IPS-15b (cell line): Measurements from ENCODE around the gene RSKR.
A peak's percentile ranks its signal among the peaks of the same experiment; 100 is the strongest.

ENCODE experiments used
- H3K27me3 ChIP-seq: one replicate; pipeline ENCODE4 v1.6.1; 2013; ENCODE audit warnings: low read length; ENCODE audit not compliant: control insufficient read depth, insufficient read depth
- H3K36me3 ChIP-seq: one replicate; pipeline ENCODE4 v1.6.1; 2013; ENCODE audit warnings: low read length; ENCODE audit not compliant: control insufficient read depth, insufficient read depth
- H3K4me1 ChIP-seq: one replicate; pipeline ENCODE4 v1.6.1; 2013; ENCODE audit warnings: mild to moderate bottlenecking, low read length; ENCODE audit not compliant: control insufficient read depth, insufficient read depth
- H3K4me3 ChIP-seq: one replicate; pipeline ENCODE4 v1.5.1; 2013; ENCODE audit warnings: low read depth, low read length
- H3K9ac ChIP-seq: one replicate; pipeline ENCODE4 v1.6.1; 2013; ENCODE audit warnings: low read depth, mild to moderate bottlenecking, low read length
- H3K9me3 ChIP-seq: one replicate; pipeline ENCODE4 v1.6.1; 2013; ENCODE audit warnings: mild to moderate bottlenecking, low read length; ENCODE audit not compliant: control insufficient read depth, insufficient read depth

Gene RSKR

DNA sequence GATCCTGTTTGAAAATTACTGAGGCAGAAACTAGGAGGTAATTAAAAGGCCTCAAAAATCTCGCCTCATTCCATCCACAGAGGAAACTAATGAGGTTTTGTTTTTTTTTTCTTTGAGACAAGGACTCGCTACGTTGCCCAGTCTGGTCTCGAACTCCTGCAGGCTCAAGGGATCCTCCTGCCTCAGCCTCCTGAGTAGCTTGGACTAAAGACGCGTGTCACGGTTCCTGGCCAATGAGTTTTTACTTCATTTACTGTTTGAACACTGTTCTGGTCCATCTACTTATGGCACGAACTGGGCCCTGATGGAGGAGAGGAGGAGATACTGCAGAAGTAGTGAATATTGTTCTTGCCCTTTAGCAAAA lies 31.6 kb upstream of the RSKR start:
- no peaks in the 10 kb centered on the region for H3K9me3 ChIP-seq
- peaks cover 3% of the 10 kb centered on the region for H3K4me1 ChIP-seq
- H3K9ac ChIP-seq: peak overlapping the region; percentile 70
- peak overlapping the region; percentile 84 for H3K4me3 ChIP-seq
- H3K36me3 ChIP-seq: peaks cover 19% of the 10 kb centered on the region
- no peaks in the 10 kb centered on the region for H3K27me3 ChIP-seq

DNA sequence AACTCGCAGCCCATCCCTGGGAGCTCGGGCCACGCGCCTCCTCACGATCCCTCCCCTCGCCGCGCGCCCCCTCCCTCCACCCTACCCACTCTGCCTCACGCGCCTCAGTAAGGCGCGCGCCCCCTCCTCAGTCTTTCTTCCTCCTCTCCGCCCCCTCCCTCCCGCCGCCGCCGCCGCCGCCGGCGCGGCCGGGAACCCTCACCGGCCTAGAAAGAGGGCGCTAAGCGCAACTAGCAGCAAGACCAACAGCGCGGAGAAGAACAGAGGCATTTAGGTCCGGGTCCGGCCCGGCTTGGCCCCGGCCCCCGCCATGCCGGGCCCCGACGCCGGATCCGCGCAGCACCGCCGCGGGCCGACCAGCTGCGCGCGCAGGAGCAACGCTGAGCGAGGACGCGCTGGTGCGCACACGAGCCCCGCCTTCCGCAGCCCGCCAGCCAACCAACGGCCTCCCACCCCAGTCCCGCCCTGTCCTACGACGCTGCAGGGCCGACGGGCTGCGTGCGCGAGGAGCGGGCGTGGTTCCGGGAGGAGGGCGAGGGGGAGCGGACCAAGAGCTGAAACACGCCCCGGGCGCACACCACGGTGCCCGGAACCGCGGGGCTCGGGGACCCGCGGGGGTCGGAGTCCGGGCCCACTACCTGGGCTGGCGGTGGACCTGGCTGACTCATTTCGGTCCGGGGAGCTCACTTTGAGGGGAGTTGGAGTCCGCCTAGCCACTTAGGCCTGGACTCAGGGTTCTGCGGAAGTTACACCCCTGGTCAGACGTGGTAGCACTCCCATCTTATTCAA lies 31.0 kb upstream of the RSKR start, which contains the start of gene BLTP2:
Gene BLTP2 (minus strand): TSS at position 372 of the 789 bp plus-strand sequence. CDS start 102 bp downstream, at position 270.
- H3K27me3 ChIP-seq: no peaks in the 10 kb centered on the region
- H3K4me3 ChIP-seq: peak within 1 kb of the TSS; percentile 95
- no peaks in the 10 kb centered on the region for H3K9me3 ChIP-seq
- peak within 1 kb of the TSS; percentile 70 for H3K9ac ChIP-seq
- peaks cover 3% of the 10 kb centered on the region for H3K4me1 ChIP-seq
- H3K36me3 ChIP-seq: peaks cover 19% of the 10 kb centered on the region

DNA sequence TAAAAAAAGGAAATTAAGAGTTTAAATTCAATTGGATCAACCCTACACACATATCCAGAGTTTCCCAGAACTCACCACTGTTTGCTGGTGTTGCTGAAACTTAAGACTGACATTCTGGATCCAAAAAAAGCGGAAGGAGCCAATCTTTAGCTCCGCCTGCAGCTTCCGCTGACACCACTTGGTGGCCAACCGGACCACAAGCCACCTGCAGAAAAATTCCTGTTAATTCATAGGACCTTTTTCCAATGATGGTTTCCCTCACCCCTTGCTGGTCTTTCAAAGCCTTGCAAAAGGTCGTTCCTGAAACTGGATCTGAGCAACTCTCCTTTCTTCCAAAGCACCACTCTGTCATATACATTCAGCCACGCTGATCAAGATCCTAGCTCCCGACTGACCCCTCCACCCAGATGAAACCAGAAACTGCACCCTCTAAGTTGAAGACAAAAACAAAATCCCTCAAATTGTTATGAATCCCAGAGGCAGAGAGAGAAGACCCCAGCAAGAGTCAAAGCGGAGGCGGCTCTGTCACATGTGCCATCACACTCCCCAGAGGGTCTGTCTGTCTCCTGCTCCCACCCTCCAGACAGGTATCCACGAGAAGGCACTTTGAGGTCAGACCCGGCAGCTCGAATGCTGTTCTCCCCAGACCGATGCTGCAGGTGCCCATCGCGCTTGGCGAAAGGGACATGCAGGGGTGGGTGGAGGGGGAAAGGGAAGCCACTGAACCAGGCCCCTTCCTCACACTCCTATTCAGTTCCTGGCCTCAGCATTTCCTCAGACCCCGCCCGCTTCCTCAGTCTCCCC lies 30.2 kb upstream of the RSKR start:
- peak overlapping the region; percentile 67 for H3K9ac ChIP-seq
- no peaks in the 10 kb centered on the region for H3K9me3 ChIP-seq
- H3K4me3 ChIP-seq: peak overlapping the region; percentile 95
- peaks cover 26% of the 10 kb centered on the region for H3K36me3 ChIP-seq
- H3K4me1 ChIP-seq: peaks cover 3% of the 10 kb centered on the region
- H3K27me3 ChIP-seq: no peaks in the 10 kb centered on the region

DNA sequence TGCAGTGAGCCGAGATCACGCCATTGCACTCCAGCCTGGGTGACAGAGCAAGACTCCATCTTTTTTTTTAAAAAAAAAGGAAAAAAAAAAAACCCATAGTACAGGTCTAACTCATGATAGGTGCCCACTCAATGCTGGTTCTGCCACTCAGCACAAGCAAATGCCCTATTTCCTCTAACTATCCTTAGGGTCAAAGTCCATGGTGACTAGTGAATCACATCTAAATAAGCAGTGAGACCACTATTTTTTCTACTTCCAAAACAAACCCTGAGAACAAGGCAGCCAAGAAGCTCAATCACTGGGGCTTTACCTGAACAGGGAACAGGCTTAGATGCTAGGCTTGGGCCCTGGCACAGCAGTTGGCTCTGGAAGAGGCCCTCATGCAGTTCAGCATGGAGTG lies 27.6 kb upstream of the RSKR start:
- Histone ChIP-seq H3K36me3 (peaks cover 43% of the 10 kb centered on the region), H3K27me3 (no peaks in the 10 kb centered on the region), H3K4me1 (peaks cover 3% of the 10 kb centered on the region), H3K9me3 (no peaks in the 10 kb centered on the region), H3K9ac (no peak overlapping the region), H3K4me3 (no peak overlapping the region)

DNA sequence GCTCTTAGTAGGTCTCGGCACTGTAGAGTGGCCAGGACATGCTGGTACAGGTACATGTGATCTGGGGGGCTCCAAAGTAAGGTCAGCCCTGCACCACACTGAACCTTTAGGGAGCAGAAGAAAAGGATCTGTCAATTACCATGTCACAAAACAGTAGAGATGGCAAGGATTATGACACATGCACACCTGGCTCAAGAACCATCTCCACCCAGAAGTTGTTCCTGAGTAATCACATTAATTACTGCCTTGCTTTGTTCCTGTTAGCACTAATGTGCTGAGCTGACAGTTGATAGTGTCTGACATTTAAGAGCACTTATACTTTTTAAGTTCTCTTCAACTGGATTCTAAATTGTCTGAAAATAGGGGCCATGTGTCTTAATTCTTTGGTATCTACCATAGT lies 21.5 kb upstream of the RSKR start:
- H3K36me3 ChIP-seq: peaks cover 78% of the 10 kb centered on the region
- no peaks in the 10 kb centered on the region for H3K27me3 ChIP-seq
- H3K4me1 ChIP-seq: no peaks in the 10 kb centered on the region
- no peak overlapping the region for H3K9ac ChIP-seq
- H3K9me3 ChIP-seq: no peaks in the 10 kb centered on the region
- H3K4me3 ChIP-seq: no peak overlapping the region

DNA sequence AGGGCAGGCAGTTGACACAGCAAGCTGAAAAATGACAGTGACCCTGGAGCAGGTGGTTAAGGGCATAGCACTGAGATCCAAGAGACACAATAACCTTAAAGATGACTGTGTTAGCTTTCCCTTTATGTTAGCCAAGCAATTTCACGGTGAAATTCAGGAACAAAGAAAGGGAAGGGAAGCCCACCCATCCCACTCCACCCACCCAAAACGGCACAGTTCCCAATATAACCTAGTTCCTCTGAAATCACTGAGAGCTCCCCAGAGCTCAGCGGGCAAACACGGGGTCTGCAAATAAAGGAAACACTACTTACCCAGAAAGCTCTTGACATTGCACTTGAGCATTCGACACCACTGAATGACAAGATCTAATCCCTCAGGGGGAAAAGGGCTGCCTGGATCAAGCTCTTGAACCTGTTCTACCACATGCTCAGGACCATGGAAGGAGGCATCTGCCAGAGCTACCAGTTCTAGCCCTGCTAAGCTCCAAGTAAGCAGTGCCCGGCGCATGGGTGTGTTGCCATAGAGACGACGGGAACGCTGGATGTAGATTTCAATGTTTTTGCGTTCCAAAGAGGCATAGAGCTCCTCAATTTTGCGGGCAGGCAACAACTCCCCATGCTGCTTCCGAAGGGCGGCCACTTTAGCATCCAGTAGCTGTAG lies 20.4 kb upstream of the RSKR start:
- Histone ChIP-seq H3K36me3 (peaks cover 80% of the 10 kb centered on the region), H3K4me3 (no peak overlapping the region), H3K9me3 (no peaks in the 10 kb centered on the region), H3K9ac (no peak overlapping the region), H3K27me3 (no peaks in the 10 kb centered on the region), H3K4me1 (no peaks in the 10 kb centered on the region)

DNA sequence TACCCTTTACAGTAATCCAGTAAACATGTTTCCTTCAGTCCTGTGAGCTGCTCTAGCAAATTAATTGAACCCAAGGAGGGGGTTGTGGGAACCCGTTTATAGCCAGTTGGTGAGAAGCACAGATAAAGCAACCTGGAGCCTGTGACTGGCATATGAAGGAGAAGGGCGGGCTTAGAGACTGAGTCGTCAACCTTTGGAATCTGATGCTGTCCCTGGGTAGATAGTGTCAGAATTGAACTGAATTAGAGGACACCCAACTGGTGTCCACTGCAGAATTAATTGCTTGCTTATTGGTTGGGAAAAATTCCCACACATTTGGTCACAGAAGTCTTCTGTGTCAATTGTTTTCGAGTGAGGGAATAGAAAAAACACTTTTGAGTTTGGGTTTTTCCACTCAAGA lies 12.8 kb upstream of the RSKR start:
- Histone ChIP-seq H3K4me1 (no peaks in the 10 kb centered on the region), H3K4me3 (no peak overlapping the region), H3K27me3 (no peaks in the 10 kb centered on the region), H3K36me3 (peaks cover 44% of the 10 kb centered on the region), H3K9me3 (no peaks in the 10 kb centered on the region), H3K9ac (no peak overlapping the region)

DNA sequence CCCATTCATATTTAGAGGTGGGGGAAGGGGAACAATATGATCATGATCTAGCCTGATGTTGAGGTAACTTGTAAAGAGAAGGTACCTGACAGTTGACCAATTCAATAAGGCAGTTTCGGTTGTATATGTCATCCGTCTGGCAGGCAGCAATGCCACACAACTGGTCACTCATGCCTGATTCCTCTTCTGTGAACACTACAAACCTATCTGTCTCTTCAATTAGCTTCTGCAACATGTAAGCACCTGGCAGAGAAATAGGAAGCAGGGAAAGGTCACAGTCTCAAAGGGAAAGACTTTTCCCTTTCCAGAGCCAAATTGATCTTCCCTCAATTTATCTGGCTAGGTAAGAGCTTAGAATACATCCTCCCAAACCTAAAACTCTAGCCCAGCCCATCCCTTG lies 10.2 kb upstream of the RSKR start:
- Histone ChIP-seq H3K9me3 (no peaks in the 10 kb centered on the region), H3K9ac (no peak overlapping the region), H3K27me3 (no peaks in the 10 kb centered on the region), H3K4me1 (no peaks in the 10 kb centered on the region), H3K4me3 (no peak overlapping the region), H3K36me3 (peaks cover 43% of the 10 kb centered on the region)

DNA sequence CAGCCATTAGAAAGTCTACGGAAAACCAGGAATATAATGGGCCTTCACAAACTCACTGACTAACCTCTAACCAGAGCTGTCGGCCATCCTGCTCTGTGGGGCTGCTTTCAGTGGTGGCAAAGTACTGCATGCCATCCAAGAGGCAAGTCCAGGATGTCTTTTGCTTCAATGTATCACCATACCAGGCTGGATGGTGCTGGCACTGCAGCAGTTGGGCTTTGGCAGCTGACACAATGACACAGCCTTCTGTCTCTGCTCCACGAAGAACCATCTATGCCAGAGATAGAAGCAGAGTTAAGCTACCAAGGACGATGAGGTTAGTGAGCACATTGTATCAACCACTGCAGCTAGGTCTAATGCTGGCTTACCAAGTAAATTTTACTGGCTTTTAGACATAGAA lies 9.7 kb upstream of the RSKR start:
- Histone ChIP-seq H3K9ac (no peak overlapping the region), H3K9me3 (no peaks in the 10 kb centered on the region), H3K27me3 (no peaks in the 10 kb centered on the region), H3K4me3 (no peak overlapping the region), H3K4me1 (no peaks in the 10 kb centered on the region), H3K36me3 (peaks cover 48% of the 10 kb centered on the region)

DNA sequence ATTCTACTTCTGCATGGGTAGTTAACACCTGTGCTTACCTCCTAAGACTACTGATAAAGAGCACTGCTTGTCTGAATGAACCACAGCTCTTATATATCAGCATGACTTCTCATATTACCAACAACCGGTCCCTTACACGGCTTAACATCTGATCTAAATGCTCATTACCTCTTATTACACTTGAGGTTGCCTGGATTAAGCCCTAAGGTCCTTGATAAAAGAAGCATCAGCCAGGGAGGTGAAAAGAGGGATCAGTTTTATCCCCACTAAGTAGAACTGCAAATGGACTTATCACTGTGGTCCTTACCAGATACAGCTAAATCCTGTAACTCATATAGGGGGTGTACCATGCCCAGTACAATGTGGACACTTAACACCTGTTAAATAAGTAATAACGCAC lies 8.2 kb upstream of the RSKR start:
- H3K9ac ChIP-seq: no peak overlapping the region
- no peak overlapping the region for H3K4me3 ChIP-seq
- no peaks in the 10 kb centered on the region for H3K4me1 ChIP-seq
- H3K36me3 ChIP-seq: peaks cover 47% of the 10 kb centered on the region
- no peaks in the 10 kb centered on the region for H3K27me3 ChIP-seq
- no peaks in the 10 kb centered on the region for H3K9me3 ChIP-seq

DNA sequence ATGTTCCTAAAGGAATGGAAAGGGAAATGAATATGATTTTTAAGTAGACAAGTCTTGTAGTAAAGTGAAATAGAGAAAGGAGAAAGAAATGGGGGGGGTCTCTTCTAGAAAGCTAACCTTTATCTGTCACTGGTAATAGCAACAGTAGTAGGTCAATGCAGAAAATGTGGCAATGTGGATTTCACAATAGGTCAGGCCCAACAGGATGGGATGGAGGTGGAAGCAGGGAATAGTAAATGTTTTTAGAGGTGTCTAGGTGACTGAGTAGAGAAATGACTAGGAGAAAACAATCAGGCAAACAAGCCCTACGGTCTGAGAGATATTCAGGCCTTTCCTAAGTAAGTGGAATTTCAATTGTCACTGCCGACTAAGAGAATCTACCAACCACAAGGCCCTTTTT lies 6.0 kb upstream of the RSKR start:
- Histone ChIP-seq H3K36me3 (peaks cover 69% of the 10 kb centered on the region), H3K9ac (no peak overlapping the region), H3K4me3 (no peak overlapping the region), H3K27me3 (no peaks in the 10 kb centered on the region), H3K4me1 (no peaks in the 10 kb centered on the region), H3K9me3 (no peaks in the 10 kb centered on the region)
